ENCODE measurements around the gene ACACA.

Gene ACACA

DNA sequence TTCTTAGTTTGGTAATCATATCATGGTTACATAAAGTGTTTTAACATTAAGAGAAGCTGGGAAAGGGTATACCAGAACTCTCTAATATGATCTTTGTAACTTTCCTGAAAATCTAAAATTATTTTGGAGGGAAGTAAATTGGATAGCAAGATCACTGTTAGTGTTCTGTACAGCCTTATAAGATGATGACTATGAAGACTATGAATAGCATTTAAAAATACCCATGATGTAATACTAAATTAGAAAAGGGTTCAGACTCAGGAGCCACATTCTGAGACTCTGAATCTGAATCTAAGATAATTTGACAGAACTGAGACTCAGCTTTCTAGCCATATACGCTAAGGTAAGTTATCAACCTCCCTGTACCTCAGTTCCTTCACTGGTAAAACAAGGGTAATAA lies 238.9 kb downstream of the ACACA start:
- no peak for TF ChIP-seq CTCF (conservative IDR thresholded peaks at IDR 0.05; ENCODE audit: low read depth)
- no peak overlapping the region for H3K27ac ChIP-seq
- DNase-seq (ENCODE audit: low spot score): no peak
- ChIA-PET CTCF (interaction anchor here (0.7 kb wide), 2 partner anchors 23 to 307 kb away, joined by 5 to 10 read pairs; no protein-coding TSS in a partner anchor), POLR2A (ENCODE audit: low non-redundant PET) (no interaction called here)

DNA sequence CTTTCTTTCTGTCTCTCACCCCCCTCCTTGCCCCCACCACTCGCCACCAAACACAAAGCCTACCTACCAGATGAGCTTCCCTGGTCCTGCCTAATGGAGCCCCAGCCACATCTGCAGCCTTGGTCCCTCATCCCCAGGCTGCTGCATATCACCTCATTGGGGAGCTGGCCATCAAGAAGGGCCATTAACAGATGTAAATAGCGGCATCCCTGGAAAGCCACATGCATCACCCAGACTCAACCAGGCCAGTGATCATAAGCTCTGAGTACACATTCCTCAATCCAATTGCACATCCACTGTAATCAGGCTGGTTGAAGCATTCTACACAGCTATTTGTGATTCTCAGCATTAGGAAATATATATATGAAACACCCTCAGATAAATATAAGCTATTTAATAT lies 242.6 kb downstream of the ACACA start:
- no peak for DNase-seq (ENCODE audit: low spot score)
- CTCF ChIA-PET: no interaction called here
- no peak overlapping the region for H3K27ac ChIP-seq
- TF ChIP-seq CTCF (conservative IDR thresholded peaks at IDR 0.05; ENCODE audit: low read depth): no peak
- POLR2A ChIA-PET (ENCODE audit: low non-redundant PET): no interaction called here

GRCh38 chr17:37162800-37163199 lies 243.8 kb downstream of the ACACA start:
- DNase-seq (ENCODE audit: low spot score): no peak
- POLR2A ChIA-PET (ENCODE audit: low non-redundant PET): no interaction called here
- no peak overlapping the region for H3K27ac ChIP-seq
- CTCF ChIA-PET: no interaction called here
- TF ChIP-seq CTCF (conservative IDR thresholded peaks at IDR 0.05; ENCODE audit: low read depth): no peak

- DNase-seq (ENCODE audit: low spot score): peak; percentile 48
- CTCF ChIA-PET: no interaction called here
- H3K27ac ChIP-seq: no peak overlapping the region
- POLR2A ChIA-PET (ENCODE audit: low non-redundant PET): no interaction called here
- no peak for TF ChIP-seq CTCF (conservative IDR thresholded peaks at IDR 0.05; ENCODE audit: low read depth)
Observed at GRCh38 chr17:37160944-37161343, 245.7 kb downstream of the ACACA start.

- ChIA-PET POLR2A (ENCODE audit: low non-redundant PET) (no interaction called here), CTCF (no interaction called here)
- no peak for TF ChIP-seq CTCF (conservative IDR thresholded peaks at IDR 0.05; ENCODE audit: low read depth)
- peak overlapping the region; percentile 46 for H3K27ac ChIP-seq
- no peak for DNase-seq (ENCODE audit: low spot score)
Observed at GRCh38 chr17:37158290-37158689, 248.3 kb downstream of the ACACA start.

DNA sequence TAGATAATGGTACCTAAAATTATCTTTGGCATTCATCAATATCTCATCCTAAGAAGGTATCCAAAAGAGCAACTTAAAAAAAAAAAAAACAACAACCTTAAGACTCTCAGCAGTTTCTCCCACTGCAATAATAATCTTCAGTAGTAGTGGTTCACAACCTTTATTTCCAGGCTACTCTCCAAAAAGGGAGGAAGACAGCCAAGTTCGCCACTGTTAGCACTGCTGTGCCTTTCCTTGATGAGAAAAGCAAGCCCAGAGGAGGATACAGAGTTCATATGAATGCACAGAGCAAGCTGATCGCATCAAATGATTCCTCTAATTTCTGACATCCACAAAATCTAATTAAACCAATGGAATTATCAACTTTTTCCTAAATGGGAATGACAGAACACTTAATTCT lies 258.5 kb downstream of the ACACA start:
- DNase-seq (ENCODE audit: low spot score): no peak
- ChIA-PET POLR2A (ENCODE audit: low non-redundant PET) (no interaction called here), CTCF (no interaction called here)
- no peak overlapping the region for H3K27ac ChIP-seq
- no peak for TF ChIP-seq CTCF (conservative IDR thresholded peaks at IDR 0.05; ENCODE audit: low read depth)

- no peak for DNase-seq (ENCODE audit: low spot score)
Observed at GRCh38 chr17:37147301-37147812, 259.3 kb downstream of the ACACA start.

More at GRCh38 chr17:37147301-37147812, 259.3 kb downstream of the ACACA start:
- CTCF ChIA-PET: interaction anchor here (0.7 kb wide), 1 partner anchor 50 kb away, joined by 3 read pairs; no protein-coding TSS in a partner anchor
- POLR2A ChIA-PET (ENCODE audit: low non-redundant PET): no interaction called here
- TF ChIP-seq CTCF (conservative IDR thresholded peaks at IDR 0.05; ENCODE audit: low read depth): no peak
- H3K27ac ChIP-seq: no peak overlapping the region
